ENCODE data around the gene SIRT6.
"Not testable (repeated sequence)": the region's sequence is repeated elsewhere in the genome, so short reads cannot be mapped to it uniquely, and the experiment has no call there.

The SIRT6 gene

GRCh38 chr19:4199699-4200293, 17.4 kb upstream of the SIRT6 start:
- no peak for DNase-seq (ENCODE audit: low read depth)

- DNase-seq (ENCODE audit: low read depth): no peak
Measured at GRCh38 chr19:4198467-4199126, 16.2 kb upstream of the SIRT6 start.

DNA sequence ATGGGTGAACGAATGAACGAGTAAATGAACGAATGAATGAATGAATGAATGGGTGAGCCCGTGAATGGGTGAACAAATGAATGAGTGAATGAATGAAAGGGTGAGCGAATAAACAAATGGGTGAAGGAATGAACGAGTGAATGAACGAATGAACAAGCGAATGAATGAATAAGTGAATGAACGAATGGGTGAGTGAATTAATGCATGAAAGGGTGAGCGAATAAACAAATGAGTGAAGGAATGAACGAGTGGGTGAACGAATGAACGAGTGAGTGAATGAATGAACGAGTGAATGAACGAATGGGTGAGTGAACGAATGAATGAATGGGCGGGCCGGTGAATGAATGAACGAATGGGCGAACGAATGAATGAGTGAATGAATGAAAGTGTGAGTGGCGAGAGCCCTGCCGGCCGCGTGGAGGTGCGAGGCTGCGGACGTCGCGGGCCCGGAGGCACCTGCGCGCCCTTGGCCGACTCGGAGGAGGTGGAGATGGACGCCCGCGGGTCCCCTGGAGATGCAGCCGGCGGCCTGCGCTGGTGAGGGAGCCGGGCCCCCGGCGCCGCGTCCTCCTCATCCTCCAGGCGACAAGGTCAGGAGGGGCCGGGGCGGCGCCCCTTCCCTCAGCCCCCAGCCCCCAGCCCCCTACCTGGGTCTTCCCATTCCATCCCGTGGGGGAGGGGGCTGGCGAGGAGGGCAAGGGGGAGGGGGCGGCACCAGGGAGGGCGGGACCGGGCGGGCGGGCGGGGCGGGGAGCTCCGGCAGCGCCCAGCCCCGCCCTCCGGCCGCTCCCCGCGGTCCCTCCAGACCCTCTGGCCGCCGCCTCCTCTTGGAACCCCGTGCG, 15.5 kb upstream of the SIRT6 start:
- no peak for DNase-seq (ENCODE audit: low read depth)

DNA sequence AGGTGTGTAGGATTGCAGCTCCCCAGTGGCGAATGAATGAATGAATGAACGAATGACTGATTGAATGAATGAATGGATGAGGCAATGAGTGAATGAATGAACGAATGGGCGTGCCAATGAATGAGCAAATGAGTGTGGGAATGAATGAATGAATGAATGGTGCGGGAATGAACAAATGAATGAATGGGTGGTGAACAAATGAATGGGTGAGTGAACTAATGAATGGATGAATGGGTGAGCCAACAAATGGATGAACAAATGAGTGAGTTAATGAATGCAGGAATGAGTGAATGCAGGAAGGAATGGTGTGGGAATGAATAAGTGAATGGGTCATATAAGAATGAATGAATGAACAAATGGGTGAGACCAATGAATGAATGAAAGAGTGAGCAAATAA, 14.9 kb upstream of the SIRT6 start:
- DNase-seq (ENCODE audit: low read depth): no peak

DNA sequence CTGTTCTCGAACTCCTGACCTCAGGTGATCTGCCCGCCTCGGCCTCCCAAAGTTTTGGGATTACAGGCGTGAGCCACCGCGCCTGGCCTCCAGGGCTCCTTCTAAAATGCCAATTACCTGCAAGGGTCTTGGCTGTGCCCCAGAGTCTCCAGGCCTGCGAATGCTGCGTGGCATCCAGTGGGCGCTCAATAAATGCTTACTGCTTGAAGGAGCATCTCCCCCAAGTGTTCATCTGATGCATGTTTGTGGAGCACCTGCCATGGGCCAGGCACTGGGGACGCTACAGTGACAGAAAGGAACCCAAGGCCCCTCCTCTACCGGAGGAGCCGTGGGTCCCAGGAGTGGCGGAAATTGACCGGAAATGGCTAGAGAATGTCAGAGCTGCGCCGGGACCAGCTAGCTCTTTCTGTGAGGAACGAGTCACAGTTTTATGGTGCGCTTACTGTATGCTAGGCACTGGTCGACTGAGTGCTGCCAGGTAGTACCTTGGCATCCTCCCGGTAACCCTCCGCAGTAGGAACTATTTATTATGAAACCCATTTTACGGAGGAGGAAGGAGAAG, 14.3 kb upstream of the SIRT6 start:
- no peak for DNase-seq (ENCODE audit: low read depth)

GRCh38 chr19:4196009-4196408, 13.6 kb upstream of the SIRT6 start:
- DNase-seq (ENCODE audit: low read depth): no peak

DNA sequence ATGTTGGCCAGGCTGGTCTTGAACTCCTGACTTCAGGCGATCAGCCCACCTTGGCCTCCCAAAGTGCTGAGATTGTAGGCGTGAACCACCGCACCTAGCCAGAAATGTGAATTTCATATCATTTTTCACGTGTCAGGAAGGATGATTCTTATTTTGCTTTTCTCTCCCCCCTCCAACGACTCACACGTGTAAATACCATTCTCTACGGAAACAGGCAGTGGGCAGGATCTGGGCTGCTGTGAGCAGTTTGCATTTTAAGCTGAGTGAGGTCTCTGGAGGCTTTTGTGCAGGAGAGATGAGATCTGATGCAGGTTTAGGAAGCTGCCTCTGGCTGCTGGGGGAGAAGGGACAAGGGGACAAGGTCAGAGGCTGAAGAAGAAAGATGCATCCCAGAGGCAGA, 12.0 kb upstream of the SIRT6 start:
- DNase-seq (ENCODE audit: low read depth): no peak

- not testable (repeated sequence) for DNase-seq (ENCODE audit: low read depth)
Measured at GRCh38 chr19:4192537-4192936, 10.2 kb upstream of the SIRT6 start.

DNA sequence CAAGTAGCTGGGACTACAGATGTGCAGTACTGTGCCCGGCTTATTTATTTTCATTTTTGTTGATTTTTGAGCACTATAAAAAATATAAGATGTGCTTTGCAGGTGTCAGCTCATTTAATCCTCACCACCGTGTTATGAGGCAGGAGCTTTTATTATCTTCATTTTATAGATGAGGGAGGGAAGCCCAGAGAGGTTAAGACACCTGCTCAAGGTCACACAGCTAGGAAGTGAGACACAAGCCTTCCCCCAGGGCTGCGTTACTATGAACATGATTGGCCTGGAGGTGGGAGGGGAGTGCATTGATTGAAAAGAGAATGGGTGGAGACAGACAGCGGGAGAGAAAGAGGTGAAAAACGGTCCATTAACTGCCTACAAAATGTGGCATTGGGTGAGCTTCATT, 7.3 kb upstream of the SIRT6 start:
- no peak for DNase-seq (ENCODE audit: low read depth)

GRCh38 chr19:4187313-4188122, 5.2 kb upstream of the SIRT6 start:
- no peak for DNase-seq (ENCODE audit: low read depth)

GRCh38 chr19:4186087-4186993, 4.0 kb upstream of the SIRT6 start:
- peak; percentile 73 for DNase-seq (ENCODE audit: low read depth)

GRCh38 chr19:4185413-4186086, 3.2 kb upstream of the SIRT6 start:
- DNase-seq (ENCODE audit: low read depth): no peak

DNA sequence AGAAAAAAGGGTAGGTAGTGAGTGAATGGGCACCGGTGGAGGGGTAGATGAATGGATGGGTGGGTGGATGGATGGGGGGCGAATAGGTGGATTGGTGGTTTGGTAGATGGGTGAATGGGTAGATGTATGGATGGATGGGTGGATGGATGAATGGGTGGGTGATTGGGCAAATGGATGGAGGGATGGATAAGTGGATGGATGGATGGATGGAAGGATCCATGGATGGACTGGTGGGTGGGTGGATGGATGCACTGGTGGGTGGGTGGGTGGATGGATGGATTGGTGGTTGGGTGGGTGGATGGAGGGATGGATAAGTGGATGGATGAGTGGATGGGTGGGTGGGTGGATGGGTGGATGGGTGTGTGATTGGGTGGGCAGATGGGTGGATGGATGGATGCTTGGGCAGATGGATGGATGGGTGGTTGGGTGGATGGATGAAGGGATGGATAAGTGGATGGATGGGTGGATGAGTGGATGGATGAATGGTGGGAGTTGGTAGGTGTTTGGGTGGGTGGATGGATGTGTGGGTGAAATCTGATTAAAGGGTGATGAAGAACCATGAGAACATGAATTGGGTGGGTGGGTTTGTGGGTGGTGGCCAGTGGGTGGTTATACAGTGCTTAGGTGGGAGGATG, 2.5 kb upstream of the SIRT6 start:
- no peak for DNase-seq (ENCODE audit: low read depth)

GRCh38 chr19:4183967-4184717, 1.8 kb upstream of the SIRT6 start:
- DNase-seq (ENCODE audit: low read depth): no peak

DNA sequence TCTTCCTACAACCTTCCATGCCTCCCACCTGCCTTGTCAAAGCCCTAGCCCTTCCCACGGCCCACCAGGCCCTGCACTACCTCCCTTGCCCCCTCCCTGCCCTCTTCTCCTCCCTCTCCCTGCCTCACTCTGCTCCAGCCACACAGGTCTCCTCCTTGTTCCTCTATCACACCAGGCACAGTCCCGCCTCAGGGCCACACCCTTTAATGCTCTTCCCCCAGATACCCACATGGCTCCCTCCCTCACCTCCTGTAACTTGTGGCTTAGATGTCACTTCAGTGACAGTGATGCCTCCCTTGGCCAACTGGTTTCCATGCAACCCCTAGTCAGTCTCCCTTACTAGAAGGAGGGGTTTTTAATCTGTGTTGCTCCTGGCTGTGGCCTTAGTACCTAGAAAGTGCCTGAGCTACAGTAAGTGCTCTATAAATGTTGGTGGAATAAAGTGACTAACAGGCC, 1.3 kb downstream of the SIRT6 start:
- no peak for DNase-seq (ENCODE audit: low read depth)

GRCh38 chr19:4178990-4179389, 3.4 kb downstream of the SIRT6 start:
- DNase-seq (ENCODE audit: low read depth): no peak

DNA sequence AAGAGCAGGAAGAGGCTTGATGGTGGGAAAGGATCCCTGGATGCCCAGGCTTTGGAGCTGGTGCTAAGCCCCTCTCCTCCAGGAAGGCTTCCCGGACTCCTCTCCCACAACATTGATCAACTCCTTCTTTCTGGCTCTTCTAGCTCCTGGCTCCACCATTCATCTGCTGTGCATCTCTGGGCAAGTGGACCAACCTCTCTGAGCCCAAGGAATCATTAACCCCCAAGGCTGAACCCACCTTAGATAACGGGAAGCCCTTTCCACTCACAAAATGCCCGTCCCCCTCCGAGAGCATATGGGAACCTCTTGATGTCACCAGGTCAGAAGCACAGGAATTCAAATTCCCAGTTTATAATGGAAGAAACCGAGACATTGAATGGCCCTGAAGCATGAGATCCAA, 5.2 kb downstream of the SIRT6 start:
- no peak for DNase-seq (ENCODE audit: low read depth)

DNA sequence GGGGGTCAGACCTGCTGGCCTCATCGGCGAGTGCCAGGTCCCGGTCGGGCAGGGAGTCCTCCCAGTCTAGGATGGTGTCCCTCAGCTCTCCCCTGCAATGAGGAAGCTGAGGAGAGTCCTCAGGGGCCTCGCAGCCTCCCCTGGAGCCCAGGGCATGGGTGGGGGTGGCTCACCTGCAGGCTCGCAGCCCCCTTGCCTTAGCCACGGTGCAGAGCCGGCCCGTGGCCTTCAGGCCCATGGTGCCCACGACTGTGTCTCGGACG, 6.8 kb downstream of the SIRT6 start:
- DNase-seq (ENCODE audit: low read depth): no peak

DNA sequence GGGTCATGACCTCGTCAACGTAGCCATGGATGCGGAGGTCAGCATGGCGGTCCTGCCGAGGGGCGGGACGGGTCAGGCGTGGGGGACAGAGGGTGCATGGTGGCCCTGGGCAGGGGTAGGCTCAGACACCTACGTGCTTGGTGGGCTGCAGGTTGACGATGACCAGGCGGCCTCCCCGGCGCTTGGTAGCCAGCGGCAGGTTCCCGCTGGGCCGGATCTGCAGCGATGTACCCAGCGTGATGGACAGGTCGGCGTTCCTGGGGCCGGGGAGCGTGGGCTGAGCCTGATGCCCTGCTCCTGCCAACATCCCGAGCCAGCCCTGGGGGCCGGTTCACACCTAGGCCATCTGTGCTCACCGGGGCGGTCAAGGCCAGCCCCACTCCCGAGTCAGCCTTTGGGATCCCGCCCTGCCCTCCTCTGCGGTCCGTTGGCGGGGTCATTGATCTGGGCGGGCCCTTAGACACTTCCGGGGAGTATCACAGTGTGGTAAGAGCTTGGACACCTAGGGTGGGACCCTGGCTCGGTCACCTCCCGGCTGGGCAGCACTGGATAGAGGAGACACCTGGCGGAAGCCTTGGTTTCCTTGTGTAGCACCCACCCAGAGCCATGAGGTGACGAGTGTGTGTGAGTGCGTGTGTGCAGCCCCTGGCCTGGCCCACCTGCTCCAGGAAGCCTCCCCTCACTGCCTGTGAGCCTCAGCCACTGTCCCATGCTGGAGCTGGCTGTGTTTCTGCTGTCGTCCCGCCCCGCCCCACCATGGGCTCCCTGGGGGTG, 7.3 kb downstream of the SIRT6 start:
- DNase-seq (ENCODE audit: low read depth): no peak

Data from stimulated activated CD8-positive, alpha-beta memory T cell treated with anti-CD3 and anti-CD28 coated beads, Interleukin-4, amount 100 ng/mL, for 24 hours (primary cell).